Measurements from ENCODE around the gene MUCL3. TPM values are rescaled to one million over a fixed set of nuclear protein-coding genes. Genes with fewer than 3 reads are reported as not detected.

The MUCL3 gene
- polyA plus RNA-seq, 3 donors = not detected

DNA sequence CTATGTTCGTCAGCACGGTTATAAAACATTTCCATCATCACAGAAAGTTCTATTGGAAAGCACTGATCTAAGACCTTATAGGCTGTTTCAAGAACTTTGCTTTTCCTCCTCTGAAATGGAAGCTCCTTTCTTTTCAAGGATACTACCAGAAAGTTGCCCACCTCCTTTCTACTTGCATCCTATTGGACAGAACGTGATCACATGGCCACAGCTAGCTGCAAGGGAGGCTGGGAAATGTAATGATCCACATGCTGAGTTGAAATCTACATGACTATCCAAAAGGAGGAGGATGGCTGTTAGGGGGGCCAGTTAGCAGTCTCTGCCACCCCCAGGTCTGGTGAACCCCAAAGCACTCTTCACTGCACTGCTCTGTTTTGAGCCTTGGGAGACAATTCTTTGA is 12.1 kb upstream of the MUCL3 start:
- H3K9me3 ChIP-seq (replicated peaks in 1 of 2; ENCODE audit: control insufficient read depth in 1 of 2, insufficient read depth in 1 of 2, low read length in 2 of 2) = peaks cover 0 to 4% of the 10 kb centered on the region in 2 donors
- DNase-seq = no peak
- Mint-ChIP-seq H3K9me3 (peaks cover 6 to 13% (median 9%) of the 10 kb centered on the region in 7 donors), H3K36me3 (peaks cover 21 to 31% of the 10 kb centered on the region in 2 donors), H3K4me3 (no peak overlapping the region), H3K4me1 (peaks cover 3% of the 10 kb centered on the region), H3K27me3 (ENCODE audit: low read depth in 3 of 3) (peaks cover 0 to 7% (median 6%) of the 10 kb centered on the region in 3 donors), H3K27ac (no peak overlapping the region)
- H3K27me3 ChIP-seq (ENCODE audit: control insufficient read depth in 2 of 2, insufficient read depth in 2 of 2, low read length in 2 of 2) = no peaks in the 10 kb centered on the region
- TF ChIP-seq, protein P1, sequence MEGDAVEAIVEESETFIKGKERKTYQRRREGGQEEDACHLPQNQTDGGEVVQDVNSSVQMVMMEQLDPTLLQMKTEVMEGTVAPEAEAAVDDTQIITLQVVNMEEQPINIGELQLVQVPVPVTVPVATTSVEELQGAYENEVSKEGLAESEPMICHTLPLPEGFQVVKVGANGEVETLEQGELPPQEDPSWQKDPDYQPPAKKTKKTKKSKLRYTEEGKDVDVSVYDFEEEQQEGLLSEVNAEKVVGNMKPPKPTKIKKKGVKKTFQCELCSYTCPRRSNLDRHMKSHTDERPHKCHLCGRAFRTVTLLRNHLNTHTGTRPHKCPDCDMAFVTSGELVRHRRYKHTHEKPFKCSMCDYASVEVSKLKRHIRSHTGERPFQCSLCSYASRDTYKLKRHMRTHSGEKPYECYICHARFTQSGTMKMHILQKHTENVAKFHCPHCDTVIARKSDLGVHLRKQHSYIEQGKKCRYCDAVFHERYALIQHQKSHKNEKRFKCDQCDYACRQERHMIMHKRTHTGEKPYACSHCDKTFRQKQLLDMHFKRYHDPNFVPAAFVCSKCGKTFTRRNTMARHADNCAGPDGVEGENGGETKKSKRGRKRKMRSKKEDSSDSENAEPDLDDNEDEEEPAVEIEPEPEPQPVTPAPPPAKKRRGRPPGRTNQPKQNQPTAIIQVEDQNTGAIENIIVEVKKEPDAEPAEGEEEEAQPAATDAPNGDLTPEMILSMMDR (IDR thresholded peaks at IDR 0.05) = no peak
- H3K4me2 ChIP-seq (replicated peaks; ENCODE audit: extremely low read depth, low read length, poor library complexity, severe bottlenecking) = no peak overlapping the region
- H3K4me3 ChIP-seq (replicated peaks in 1 of 3; ENCODE audit: low read depth in 2 of 3, low read length in 3 of 3) = no peak overlapping the region
- H3K4me1 ChIP-seq (ENCODE audit: control insufficient read depth in 1 of 2, insufficient read depth in 2 of 2, low read length in 2 of 2) = no peaks in the 10 kb centered on the region
- no peak overlapping the region for H3K9ac ChIP-seq (ENCODE audit: insufficient read depth, low read length, poor library complexity, severe bottlenecking)
- peaks cover 23 to 32% of the 10 kb centered on the region in 2 donors for H3K36me3 ChIP-seq (replicated peaks in 1 of 2; ENCODE audit: control insufficient read depth in 1 of 2, insufficient read depth in 2 of 2, low read length in 2 of 2)
- intact Hi-C loops (cut with micrococcal nuclease) = no loop called here
- no peaks in the 10 kb centered on the region for H4K20me1 ChIP-seq (ENCODE audit: insufficient read depth, low read length)
- no peak overlapping the region for H3K27ac ChIP-seq (ENCODE audit: low read depth in 1 of 2, low read length in 2 of 2)
- WGBS (ENCODE audit: insufficient coverage) = no CpG with 5 or more reads among the region's 3 CpGs
- H2AFZ ChIP-seq (ENCODE audit: insufficient read depth, low read depth, low read length, poor library complexity, severe bottlenecking) = no peak overlapping the region
- no peaks in the 10 kb centered on the region for H3K79me2 ChIP-seq (ENCODE audit: insufficient read depth, low read length)

DNA sequence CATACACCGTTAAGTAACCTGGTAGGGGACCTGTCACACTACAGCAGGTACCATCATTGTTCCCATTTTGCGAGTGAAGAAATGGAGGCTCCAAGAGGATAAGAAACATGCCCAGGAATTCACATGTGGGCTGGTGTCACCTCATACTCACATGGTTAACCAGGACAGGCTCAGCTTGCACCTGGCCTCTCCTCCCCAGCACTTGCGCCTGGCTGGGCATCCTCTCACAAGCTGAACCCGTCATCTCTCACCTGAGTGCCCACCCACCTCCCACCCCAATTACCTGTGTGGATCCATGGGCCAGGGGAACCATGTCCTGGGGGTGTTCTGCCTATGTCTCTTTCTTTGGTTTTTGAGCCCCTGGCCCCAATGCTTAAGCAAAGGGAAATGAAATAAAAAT is 10.3 kb upstream of the MUCL3 start:
- peaks cover 13 to 16% of the 10 kb centered on the region in 2 donors for H3K36me3 ChIP-seq (replicated peaks in 1 of 2; ENCODE audit: control insufficient read depth in 1 of 2, insufficient read depth in 2 of 2, low read length in 2 of 2)
- Mint-ChIP-seq H3K36me3 (peaks cover 15 to 20% of the 10 kb centered on the region in 2 donors), H3K4me1 (peaks cover 10% of the 10 kb centered on the region), H3K27me3 (ENCODE audit: low read depth in 3 of 3) (peaks cover 0 to 8% (median 7%) of the 10 kb centered on the region in 3 donors), H3K9me3 (peaks cover 6 to 13% (median 9%) of the 10 kb centered on the region in 7 donors), H3K4me3 (no peak overlapping the region), H3K27ac (no peak overlapping the region)
- H3K9ac ChIP-seq (ENCODE audit: insufficient read depth, low read length, poor library complexity, severe bottlenecking) = no peak overlapping the region
- no peak overlapping the region for H3K4me3 ChIP-seq (replicated peaks in 1 of 3; ENCODE audit: low read depth in 2 of 3, low read length in 3 of 3)
- no peaks in the 10 kb centered on the region for H3K4me1 ChIP-seq (ENCODE audit: control insufficient read depth in 1 of 2, insufficient read depth in 2 of 2, low read length in 2 of 2)
- no peak overlapping the region for H2AFZ ChIP-seq (ENCODE audit: insufficient read depth, low read depth, low read length, poor library complexity, severe bottlenecking)
- intact Hi-C loops (cut with micrococcal nuclease) = no loop called here
- H3K79me2 ChIP-seq (ENCODE audit: insufficient read depth, low read length) = no peaks in the 10 kb centered on the region
- 100% methylated on average over 2 of the region's 4 CpGs for WGBS (ENCODE audit: insufficient coverage)
- peaks cover 0 to 4% of the 10 kb centered on the region in 2 donors for H3K9me3 ChIP-seq (replicated peaks in 1 of 2; ENCODE audit: control insufficient read depth in 1 of 2, insufficient read depth in 1 of 2, low read length in 2 of 2)
- no peak overlapping the region for H3K4me2 ChIP-seq (replicated peaks; ENCODE audit: extremely low read depth, low read length, poor library complexity, severe bottlenecking)
- H3K27ac ChIP-seq (ENCODE audit: low read depth in 1 of 2, low read length in 2 of 2) = no peak overlapping the region
- DNase-seq = no peak
- TF ChIP-seq, protein P1 (IDR thresholded peaks at IDR 0.05) = no peak
- no peaks in the 10 kb centered on the region for H4K20me1 ChIP-seq (ENCODE audit: insufficient read depth, low read length)
- no peaks in the 10 kb centered on the region for H3K27me3 ChIP-seq (ENCODE audit: control insufficient read depth in 2 of 2, insufficient read depth in 2 of 2, low read length in 2 of 2)
